Mucosa of descending colon (tissue), 3 donors: ENCODE results near the gene VPS13C. TPM values are rescaled to one million over a fixed set of nuclear protein-coding genes. Genes with fewer than 3 reads are reported as not detected.

Experiments used
- ATAC-seq: fragments of 200-7000 bp; cut with Tn5 transposase; one replicate; pipeline ENCODE4 v1.9.1; 2020; ENCODE audit warnings: mild to moderate bottlenecking, moderate library complexity
- DNase-seq, 3 donors: peaks; one replicate each; pipeline ENCODE4 v3.0.0-alpha.2; 2020
- H3K36me3 ChIP-seq: fragments of 200-600 bp; one replicate; pipeline ENCODE4 v1.8.0; 2021; ENCODE audit warnings: low read depth, mild to moderate bottlenecking
- H3K4me1 ChIP-seq: fragments of 200-600 bp; one replicate; pipeline ENCODE4 v1.8.0; 2021; ENCODE audit warnings: low read depth, mild to moderate bottlenecking
- H3K4me3 ChIP-seq: fragments of 200-600 bp; one replicate; pipeline ENCODE4 v1.8.0; 2021; ENCODE audit warnings: mild to moderate bottlenecking
- H3K9me3 ChIP-seq: fragments of 200-600 bp; one replicate; pipeline ENCODE4 v1.8.0; 2021; ENCODE audit warnings: mild to moderate bottlenecking
- CTCF ChIP-seq: fragments of 200-600 bp; IDR thresholded peaks from one replicate; pipeline ENCODE4 v1.8.0; 2022; ENCODE audit warnings: antibody characterized with exemption, mild to moderate bottlenecking
- intact Hi-C, 2 donors: fragments of 100-400 bp; cut with DNase I in 1 of 2; cut with micrococcal nuclease in 1 of 2; formaldehyde crosslinking; loops; one replicate each; pipeline versions ENCODE4 v1.11.0 to v1.11.1; 2022; cut with DNase I, micrococcal nuclease
- total RNA-seq, 3 donors: library from RNA; stranded (reverse); fragmentation: NEBNext Ultra II Directional in 2 of 3; extraction: Animal tissue kit (Norgen Biotek cat#: 25700) in 2 of 3; gene quantifications; one replicate each; pipeline versions ENCODE4 v1.2.1 to v1.2.4, GENCODE V29; 2021 to 2023
- donor health status: DM: no; HTN: no; CAD: no; lungs with moderate emphysema.
- donor health status: DM: no; HTN: no; CAD: no.
- donor health status: DM: no; HTN: yes; CAD: no.

The VPS13C gene
- total RNA-seq, 3 donors from 2014 or later = 51.0 to 76.1 (median 57.1) TPM

- intact Hi-C loops = no loop called here
- Histone ChIP-seq H3K4me1 (no peaks in the 10 kb centered on the region), H3K36me3 (no peaks in the 10 kb centered on the region), H3K9me3 (no peaks in the 10 kb centered on the region), H3K4me3 (no peak overlapping the region)
- TF ChIP-seq CTCF = no peak
- ATAC-seq (no peak), DNase-seq (no peak)
These were observed 33.6 kb upstream of the VPS13C start for GRCh38 chr15:62093809-62094208.

- no peaks in the 10 kb centered on the region for H3K9me3 ChIP-seq
- ATAC-seq (no peak), DNase-seq (no peak)
- TF ChIP-seq CTCF = no peak
- intact Hi-C loops = no loop called here
- H3K4me1 ChIP-seq = no peaks in the 10 kb centered on the region
- no peak overlapping the region for H3K4me3 ChIP-seq
- no peaks in the 10 kb centered on the region for H3K36me3 ChIP-seq
These were observed 30.7 kb upstream of the VPS13C start for GRCh38 chr15:62090988-62091387.

- no peaks in the 10 kb centered on the region for H3K9me3 ChIP-seq
- no peak overlapping the region for H3K4me3 ChIP-seq
- ATAC-seq = peak; percentile 18
- H3K36me3 ChIP-seq = no peaks in the 10 kb centered on the region
- H3K4me1 ChIP-seq = no peaks in the 10 kb centered on the region
- intact Hi-C loops = no loop called here
- no peak for DNase-seq
- TF ChIP-seq CTCF = no peak
These were observed 29.4 kb upstream of the VPS13C start for GRCh38 chr15:62089616-62090015.

GRCh38 chr15:62088353-62088693, 28.1 kb upstream of the VPS13C start:
- DNase-seq (no peak), ATAC-seq (no peak)
- no peak for TF ChIP-seq CTCF
- no peak overlapping the region for H3K4me3 ChIP-seq
- H3K4me1 ChIP-seq = peaks cover 6% of the 10 kb centered on the region
- H3K9me3 ChIP-seq = no peaks in the 10 kb centered on the region
- intact Hi-C loops = no loop called here
- H3K36me3 ChIP-seq = no peaks in the 10 kb centered on the region

- no peak for DNase-seq
- no peak overlapping the region for H3K4me3 ChIP-seq
- no peak for TF ChIP-seq CTCF
- peak; percentile 60 for ATAC-seq
- no peaks in the 10 kb centered on the region for H3K36me3 ChIP-seq
- intact Hi-C loops = no loop called here
- H3K9me3 ChIP-seq = no peaks in the 10 kb centered on the region
- peaks cover 9% of the 10 kb centered on the region for H3K4me1 ChIP-seq
These were observed 27.6 kb upstream of the VPS13C start for GRCh38 chr15:62087671-62088352.

GRCh38 chr15:62085740-62086139, 25.5 kb upstream of the VPS13C start:
- H3K4me3 ChIP-seq = no peak overlapping the region
- no peak for TF ChIP-seq CTCF
- peaks cover 9% of the 10 kb centered on the region for H3K4me1 ChIP-seq
- intact Hi-C loops = no loop called here
- DNase-seq = no peak
- H3K9me3 ChIP-seq = no peaks in the 10 kb centered on the region
- ATAC-seq = no peak
- H3K36me3 ChIP-seq = no peaks in the 10 kb centered on the region
